ENCODE data around the gene ZNF785.

DNA sequence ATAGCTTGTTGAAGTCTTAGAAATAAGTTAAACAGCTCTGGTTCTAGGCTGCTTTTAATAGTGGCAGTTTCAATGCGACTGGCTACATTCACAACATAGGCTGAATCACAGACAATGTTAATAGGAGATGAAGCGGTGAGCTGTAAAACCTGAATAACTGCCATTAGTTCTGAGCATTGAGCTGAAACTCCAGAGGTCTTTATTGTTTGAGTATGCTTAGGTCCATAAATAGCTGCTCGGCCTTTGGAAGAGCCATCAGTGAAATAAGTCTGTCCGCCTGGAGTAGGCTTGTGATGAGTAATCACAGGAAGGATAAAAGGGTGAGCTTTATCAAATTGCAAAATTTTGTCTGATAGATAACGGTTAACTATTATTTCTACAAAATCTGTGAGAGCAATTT, 34.1 kb upstream of the ZNF785 start:
- TF ChIP-seq, protein P1, sequence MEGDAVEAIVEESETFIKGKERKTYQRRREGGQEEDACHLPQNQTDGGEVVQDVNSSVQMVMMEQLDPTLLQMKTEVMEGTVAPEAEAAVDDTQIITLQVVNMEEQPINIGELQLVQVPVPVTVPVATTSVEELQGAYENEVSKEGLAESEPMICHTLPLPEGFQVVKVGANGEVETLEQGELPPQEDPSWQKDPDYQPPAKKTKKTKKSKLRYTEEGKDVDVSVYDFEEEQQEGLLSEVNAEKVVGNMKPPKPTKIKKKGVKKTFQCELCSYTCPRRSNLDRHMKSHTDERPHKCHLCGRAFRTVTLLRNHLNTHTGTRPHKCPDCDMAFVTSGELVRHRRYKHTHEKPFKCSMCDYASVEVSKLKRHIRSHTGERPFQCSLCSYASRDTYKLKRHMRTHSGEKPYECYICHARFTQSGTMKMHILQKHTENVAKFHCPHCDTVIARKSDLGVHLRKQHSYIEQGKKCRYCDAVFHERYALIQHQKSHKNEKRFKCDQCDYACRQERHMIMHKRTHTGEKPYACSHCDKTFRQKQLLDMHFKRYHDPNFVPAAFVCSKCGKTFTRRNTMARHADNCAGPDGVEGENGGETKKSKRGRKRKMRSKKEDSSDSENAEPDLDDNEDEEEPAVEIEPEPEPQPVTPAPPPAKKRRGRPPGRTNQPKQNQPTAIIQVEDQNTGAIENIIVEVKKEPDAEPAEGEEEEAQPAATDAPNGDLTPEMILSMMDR (conservative IDR thresholded peaks at IDR 0.05) = no peak
- no peak for TF ChIP-seq ZFX (IDR thresholded peaks at IDR 0.05)
